Measurements from ENCODE around the gene CDKAL1.

CDKAL1 gene

DNA sequence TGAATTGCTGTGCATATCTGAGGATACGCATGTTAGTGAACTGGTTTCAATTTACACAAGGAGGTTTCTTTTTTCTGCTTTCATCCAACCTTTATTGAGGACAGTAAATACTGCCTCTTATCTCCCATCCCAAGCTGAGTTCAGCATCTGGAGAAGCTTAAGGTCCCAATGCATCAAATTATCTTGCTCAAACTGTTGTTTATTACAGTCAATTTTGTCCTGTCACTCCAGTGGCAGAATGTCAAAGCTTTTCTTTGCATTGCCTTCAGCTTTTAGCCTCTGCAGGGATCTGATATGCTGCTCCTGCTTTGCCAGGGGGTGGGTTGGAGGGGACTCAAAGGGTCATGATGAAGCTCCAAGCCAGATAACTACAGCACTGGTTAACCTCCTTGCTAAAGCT, 623.9 kb downstream of the CDKAL1 start:
- DNase-seq, result peak in 1 of 2 experiments; percentile 24

GRCh38 chr6:21158873-21159272, 624.6 kb downstream of the CDKAL1 start:
- no peak for DNase-seq

DNA sequence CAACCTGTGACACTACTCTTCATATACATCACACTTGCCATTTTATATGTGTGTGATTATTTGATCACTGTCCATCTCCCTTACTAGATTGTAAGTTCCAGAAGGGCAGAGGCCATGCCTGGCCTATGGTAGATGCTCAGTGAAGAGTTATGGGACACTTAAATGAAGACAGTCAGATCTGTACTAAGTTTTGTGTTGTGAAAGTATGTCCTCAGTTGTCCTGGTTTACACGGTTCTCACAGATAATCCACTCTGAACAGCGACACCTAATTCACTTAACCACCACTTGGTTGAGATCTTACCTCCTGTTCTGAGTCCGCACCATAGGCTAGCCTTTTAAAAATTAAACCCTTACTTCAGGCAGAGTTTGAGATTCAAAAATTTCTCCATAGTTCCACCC, 625.2 kb downstream of the CDKAL1 start:
- no peak for DNase-seq

GRCh38 chr6:21161707-21162106, 627.5 kb downstream of the CDKAL1 start:
- no peak for DNase-seq

DNA sequence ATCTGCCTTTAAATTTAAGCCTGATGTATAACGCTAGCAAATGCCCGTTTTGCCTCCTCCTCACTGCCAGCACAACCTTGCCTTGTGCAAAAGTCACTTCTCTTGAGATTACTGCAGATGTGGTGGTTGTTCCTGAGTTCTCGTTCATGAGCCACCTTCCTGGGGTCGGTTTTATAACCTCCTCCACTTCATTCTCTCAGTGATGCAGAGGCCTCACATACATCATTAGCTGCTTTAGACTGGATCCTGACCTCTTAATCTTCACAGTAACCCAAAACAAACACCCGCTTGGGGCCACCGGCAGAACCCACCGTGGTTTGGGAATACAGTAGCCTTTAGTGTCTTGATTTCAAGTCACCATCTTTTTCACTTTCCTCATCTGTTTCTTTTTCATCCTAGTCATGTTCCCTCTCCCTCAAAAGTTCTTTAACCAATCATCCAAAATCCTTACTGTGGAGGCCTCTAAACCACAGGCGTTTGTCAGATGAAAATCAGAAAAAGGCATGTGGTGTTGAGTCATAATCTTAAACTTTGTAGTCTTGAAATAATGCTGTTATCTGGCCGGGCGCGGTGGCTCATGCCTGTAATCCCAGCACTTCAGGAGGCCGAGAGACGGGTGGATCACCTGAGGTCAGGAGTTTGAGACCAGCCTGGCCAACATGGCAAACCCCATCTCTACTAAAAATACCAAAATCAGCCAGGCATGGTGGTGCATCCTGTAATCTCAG, 629.0 kb downstream of the CDKAL1 start:
- DNase-seq, result no peak

DNA sequence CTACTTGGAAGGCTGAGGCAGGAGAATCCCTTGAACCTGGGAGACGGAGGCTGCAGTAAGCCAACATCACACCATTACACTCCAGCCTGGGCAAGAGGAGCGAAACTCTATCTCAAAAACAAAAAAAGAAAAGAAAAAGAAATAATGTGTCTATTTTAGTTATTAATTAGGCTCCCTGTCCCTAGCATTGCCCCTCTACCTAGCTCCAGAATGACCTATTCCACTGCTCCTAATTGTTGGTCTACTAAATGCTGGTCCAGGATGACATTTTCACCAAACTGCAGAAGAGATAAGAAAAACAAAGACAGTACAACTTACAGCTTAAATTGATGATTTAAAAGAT, 629.6 kb downstream of the CDKAL1 start:
- DNase-seq, result no peak

- DNase-seq, result no peak
These were observed 630.6 kb downstream of the CDKAL1 start for GRCh38 chr6:21164768-21165326.

GRCh38 chr6:21166754-21167153, 632.5 kb downstream of the CDKAL1 start:
- DNase-seq, result no peak

GRCh38 chr6:21167790-21168189, 633.5 kb downstream of the CDKAL1 start:
- DNase-seq, result no peak

DNA sequence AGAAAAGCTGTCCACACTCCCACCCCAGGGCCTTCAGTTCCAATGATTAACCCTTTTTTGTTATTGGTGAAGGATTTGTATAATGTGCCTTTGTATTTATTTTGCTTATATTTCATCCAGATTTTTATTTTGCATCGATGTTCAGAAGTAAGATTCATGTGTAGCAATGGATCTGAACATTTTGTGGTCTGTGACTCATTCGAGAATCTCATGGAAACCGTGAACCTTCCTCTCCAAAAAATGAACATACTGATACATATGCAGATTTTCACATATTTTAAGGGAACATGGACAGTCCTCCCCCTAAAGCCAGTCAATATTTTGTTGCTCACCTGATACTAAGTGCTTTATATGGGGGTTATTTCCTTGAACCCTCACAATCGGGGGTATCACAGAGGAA, 637.5 kb downstream of the CDKAL1 start:
- DNase-seq, result no peak

GRCh38 chr6:21173031-21173430, 638.8 kb downstream of the CDKAL1 start:
- no peak for DNase-seq

- DNase-seq, result no peak
These were observed 639.4 kb downstream of the CDKAL1 start for GRCh38 chr6:21173678-21174077.

GRCh38 chr6:21176197-21176596, 641.9 kb downstream of the CDKAL1 start:
- DNase-seq, result no peak

GRCh38 chr6:21180155-21180554, 645.9 kb downstream of the CDKAL1 start:
- no peak for DNase-seq

- DNase-seq, result no peak
These were observed 646.6 kb downstream of the CDKAL1 start for GRCh38 chr6:21180800-21181337.

DNA sequence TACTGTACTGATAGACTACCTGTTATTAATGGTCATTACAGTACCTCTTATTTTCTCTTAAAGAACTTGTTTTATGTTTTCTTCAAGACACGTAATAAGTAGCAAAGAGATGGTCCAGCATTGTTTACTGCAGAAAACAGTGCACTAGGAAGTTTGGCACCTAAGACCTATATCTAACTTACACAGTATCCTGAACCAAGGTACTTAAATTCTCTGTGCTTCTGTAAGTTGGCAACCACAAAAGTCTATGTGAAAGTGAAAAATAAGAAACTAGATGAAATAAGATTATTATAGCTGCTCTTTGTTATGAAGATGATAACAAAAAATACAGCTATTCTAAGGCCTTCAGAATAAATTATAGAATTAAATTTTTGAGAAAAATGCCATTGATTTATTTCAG, 647.6 kb downstream of the CDKAL1 start:
- no peak for DNase-seq

DNA sequence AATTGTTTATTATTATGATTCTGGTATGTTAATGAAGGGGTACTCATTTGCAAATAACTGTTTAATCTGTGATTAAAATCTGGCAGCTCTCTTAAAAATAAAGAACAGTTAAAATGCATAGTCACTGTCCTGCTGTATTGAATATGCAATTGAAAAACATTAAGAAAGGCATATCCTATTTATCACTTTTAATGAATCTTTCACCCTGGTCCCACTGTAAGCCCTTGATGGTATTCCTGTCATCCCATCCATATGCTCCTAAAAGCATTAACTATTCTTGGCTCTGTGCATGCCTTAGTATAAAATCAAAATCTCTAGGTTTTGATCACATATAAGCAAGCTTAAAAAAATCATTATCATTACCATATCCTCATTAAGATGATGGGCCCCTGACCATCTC, 648.3 kb downstream of the CDKAL1 start:
- DNase-seq, result peak in 1 of 2 experiments; percentile 19

DNA sequence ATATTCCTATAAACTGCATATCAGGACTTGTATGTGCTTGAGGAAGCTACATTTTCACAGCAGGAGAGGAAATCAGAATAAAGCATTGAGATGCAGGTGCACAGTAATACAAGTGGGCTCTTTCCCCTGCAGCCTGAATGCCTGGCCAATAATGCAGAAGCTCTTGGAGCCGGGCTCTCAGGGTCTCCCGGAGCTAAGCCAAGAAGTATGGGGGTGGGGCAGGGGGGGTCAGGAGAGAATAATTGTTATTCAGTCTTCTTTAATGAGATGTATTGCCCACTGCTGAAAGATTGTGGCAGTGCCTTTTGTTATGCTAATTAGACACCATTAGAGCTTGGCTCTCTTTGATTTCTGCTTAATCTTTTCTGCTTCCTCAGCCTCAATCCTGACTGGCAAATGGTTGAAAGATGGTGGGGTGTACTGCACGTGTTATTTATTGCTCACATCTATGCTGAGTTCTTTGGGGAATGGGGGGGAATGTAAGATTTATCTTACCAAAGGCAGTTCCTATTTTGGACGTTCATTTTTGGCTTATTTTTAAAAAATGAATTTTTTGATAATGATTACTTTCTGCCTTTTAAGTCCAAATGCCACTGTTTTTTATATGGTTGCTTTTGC, 651.7 kb downstream of the CDKAL1 start:
- peak; percentile 24 to 77 for DNase-seq

- DNase-seq, result no peak
These were observed 652.3 kb downstream of the CDKAL1 start for GRCh38 chr6:21186479-21187055.

DNA sequence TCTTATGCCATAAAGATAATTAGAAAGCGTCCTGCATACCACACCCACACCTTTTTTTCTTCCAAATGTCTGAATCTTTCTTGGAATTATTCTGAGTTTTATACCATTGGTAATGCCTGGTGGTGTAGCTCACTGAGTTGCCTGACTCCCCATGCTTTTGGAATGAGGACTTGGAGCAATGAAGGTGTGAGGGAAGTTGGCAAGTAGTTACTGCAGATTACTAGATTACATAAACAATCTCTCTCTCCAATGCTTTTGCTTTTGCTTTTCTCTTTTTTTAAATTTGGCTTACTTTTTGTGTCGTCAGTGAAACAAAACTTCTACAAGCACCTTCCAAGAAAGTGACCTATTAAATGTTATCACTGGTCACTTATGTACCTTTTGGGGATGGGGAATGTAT, 653.2 kb downstream of the CDKAL1 start:
- no peak for DNase-seq

- DNase-seq, result peak; percentile 22 to 38
These were observed 654.4 kb downstream of the CDKAL1 start for GRCh38 chr6:21188505-21189223.

GRCh38 chr6:21189759-21190158, 655.5 kb downstream of the CDKAL1 start:
- peak in 1 of 2 experiments; percentile 29 for DNase-seq

GRCh38 chr6:21190701-21191100, 656.4 kb downstream of the CDKAL1 start:
- DNase-seq, result no peak
